CMK (cell line): Measurements from ENCODE around the gene NOLC1.
"Not testable (repeated sequence)": the region's sequence is repeated elsewhere in the genome, so short reads cannot be mapped to it uniquely, and the experiment has no call there.

ENCODE experiments used
- DNase-seq: peaks from one replicate; pipeline ENCODE4 v3.0.0-alpha.2; 2010; ENCODE audit warnings: low read depth

NOLC1 gene

GRCh38 chr10:102154466-102155116, 2.4 kb downstream of the NOLC1 start:
- no peak for DNase-seq

DNA sequence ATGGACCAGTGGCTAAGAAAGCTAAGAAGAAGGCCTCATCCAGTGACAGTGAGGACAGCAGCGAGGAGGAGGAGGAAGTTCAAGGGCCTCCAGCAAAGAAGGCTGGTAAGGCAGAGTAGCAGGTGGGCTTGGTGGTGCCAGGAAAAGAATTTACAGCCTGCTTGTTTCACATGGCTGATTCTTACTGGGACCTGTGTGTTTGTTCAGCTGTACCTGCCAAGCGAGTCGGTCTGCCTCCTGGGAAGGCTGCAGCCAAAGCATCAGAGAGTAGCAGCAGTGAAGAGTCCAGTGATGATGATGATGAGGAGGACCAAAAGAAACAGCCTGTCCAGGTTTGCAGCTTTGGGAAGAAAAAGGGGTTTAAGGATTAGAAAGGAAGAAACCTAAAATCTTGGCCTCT, 5.0 kb downstream of the NOLC1 start:
- no peak for DNase-seq

- no peak for DNase-seq
Measured at GRCh38 chr10:102159051-102159597, 6.9 kb downstream of the NOLC1 start.

DNA sequence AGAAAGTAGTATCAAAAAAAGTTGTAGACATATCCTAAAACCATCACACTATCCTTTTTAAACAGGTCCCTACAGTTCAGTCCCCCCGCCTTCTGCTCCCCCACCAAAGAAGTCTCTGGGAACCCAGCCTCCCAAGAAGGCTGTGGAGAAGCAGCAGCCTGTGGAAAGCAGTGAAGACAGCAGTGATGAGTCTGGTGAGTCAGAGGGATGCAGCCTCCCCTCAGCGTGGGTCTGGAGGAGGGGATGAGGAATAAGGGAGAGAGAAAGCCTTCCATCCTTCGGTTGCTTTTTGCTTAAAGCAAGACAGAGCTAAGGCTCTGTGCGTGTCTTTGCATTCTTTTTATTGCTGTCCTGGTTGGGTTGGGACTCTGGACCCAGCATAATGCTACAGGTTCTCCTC, 7.6 kb downstream of the NOLC1 start:
- DNase-seq, result no peak

DNA sequence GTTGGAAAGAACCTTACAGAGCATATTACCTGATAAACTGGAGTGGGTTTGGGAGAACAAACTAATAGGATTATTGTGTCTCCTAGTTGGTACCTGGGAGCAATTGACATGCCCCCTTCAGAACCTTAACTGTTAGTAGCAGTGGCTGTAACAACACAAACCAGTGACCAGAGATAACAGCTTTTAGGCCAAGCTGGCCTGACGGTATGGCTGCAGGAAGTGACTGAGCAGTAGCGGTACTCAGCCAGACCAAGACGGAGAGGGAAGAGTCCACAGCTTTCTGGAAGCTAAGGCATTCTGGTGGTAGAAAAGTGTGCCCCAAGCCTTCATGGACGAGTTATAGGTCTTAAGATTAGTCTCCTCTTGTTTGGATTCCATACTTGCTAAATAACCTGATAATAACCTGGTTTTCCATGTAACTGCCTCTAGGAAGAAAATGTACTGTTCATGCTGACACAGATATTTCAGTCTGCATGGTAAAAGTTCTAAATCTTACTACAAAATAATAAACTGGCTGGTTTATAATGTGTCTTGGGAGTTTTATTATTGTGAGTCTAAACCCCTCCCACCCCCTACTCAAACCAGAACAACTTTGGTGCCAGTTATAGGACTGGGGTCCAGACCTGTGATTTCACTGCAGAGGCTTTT, 11.3 kb downstream of the NOLC1 start:
- no peak for DNase-seq

DNA sequence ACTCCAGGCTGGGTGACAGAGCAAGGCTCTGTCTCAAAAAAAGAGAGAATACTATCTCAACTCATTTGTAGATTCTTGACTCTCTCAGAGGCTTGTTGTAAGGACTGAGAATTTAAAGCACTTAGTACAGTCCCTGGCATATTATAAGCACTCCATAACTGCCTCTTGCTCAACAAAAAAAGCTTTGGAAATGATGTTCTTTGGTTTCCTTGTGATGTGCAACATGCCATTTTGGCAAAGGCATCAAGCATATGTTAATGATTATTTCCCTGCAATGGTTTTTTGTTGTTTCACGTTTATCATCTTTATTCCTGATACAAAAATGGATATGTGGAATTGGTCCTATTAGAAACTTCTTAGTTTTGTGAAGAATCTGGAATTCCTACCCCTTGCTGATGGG, 15.7 kb downstream of the NOLC1 start:
- no peak for DNase-seq

DNA sequence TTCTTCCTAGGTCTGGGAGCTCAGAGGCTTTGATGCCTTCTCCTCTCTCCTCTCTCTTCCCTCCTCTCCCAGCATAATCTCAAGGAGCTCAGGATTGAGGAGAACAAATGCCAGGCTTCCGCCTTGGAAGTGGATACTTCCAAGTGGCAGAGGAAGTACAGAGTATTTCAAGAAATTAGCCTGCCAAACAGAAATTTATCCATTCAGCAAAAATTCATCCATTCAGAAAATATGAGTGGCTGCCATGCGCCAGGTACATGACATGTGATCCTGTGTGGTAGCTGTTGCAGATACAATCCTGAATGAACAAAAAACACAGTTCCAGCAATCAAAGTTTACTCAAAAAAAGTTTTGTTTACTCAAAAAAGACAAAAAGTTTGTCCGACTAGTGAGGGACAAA, 18.4 kb downstream of the NOLC1 start:
- DNase-seq, result no peak

DNA sequence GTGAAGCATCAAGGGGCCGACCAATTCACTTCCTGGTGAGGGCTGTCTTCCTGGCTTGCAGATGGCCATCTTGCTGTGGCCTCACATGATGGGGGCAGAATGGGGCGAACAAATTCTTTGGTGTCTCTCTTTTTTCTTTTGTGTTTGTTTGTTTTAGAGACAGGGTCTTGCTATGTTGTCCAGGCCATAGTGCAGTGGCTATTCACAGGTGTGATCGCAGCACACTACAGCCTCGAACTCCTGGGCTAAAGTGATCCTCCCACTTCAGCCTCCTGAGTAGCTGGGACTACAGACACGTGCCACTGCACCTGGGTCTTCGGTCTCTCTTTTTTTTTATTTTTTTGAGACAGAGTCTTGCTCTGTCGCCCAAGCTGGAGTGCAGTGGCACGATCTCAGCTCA, 20.1 kb downstream of the NOLC1 start:
- no peak for DNase-seq

- no peak for DNase-seq
Measured at GRCh38 chr10:102175415-102175814, 23.2 kb downstream of the NOLC1 start.

DNA sequence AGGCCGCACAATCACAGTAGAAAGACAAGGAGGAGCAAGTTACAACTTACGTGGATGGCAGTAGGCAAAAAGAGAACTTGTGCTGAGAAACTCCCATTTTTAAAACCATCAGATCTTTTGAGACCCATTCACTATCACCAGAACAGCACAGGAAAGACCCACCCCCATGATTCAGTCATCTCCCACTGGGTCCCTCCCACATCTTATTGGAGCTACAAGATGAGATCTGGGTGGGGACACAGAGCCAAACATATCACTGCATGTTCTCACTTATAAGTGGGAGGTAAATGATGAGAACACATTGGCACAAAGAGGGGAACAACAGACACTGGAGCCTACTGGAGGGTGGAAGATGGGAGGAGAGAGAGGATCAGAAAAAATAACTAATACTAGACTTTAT, 32.4 kb downstream of the NOLC1 start:
- no peak for DNase-seq

- no peak for DNase-seq
Measured at GRCh38 chr10:102185272-102185671, 33.1 kb downstream of the NOLC1 start.

DNA sequence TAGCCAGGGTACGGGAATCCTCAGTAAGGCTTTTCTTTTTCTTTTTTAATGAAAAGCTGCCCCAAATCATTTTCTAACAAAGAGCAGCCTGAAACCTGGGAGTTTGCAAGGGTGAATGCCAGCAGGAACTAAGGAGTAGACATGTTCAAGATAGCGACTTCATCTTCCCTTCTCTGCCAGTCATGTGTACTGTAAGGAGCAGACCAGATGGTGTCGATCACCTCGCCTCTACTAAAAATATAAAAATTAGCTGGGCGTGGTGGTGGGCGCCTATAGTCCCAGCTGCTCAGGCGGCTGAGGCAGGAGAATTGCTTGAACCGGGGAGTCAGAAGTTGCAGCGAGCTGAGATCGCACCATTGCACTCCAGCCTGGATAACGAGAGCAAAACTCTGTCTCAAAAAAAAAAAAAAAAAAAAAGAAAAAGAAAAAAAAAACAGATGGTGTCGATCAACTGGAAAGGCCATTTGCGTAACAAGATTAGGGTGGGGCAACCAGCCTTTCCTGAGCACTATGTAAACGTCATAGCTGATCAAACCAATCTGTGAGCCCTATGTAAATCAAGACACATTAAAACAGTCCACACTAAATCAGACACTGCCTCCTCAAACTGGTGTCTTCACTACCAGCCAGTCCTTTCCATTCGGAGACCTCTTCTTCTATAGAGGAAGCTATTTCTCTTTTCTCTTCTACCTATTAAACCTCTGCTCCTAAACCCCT, 33.8 kb downstream of the NOLC1 start:
- DNase-seq, result no peak

DNA sequence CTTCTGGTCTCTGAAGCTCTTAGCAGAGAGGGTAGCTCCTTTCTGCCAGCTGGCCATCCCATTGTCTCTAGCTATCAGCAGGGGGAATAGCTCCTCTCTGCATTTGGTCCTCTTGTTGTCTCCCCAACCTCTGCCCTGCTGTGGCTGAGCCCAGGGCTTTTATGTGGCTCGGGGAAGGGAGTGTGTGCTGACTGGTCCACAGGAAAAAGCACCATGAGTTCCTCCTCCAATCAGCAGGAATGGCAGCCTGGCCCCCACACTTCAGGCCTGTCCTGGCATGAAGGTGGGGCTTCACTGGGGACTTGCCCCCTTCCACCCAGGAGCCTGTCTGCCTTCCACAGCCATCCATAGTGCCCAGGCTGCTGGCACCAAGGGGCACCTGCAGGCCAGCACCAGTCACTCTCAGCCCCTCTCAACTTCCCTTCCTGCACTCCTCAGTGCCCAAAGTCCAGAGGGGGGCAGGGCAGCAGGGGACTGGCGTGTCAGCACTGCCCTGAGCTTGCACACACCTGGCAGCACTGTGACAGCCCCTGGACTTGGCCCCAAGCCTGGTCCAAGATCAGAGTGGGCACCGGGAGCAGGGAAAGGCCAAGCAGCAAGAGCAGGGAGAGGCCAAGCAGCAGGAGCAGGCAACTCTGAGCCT, 36.2 kb downstream of the NOLC1 start:
- DNase-seq, result no peak

GRCh38 chr10:102188941-102189898, 37.0 kb downstream of the NOLC1 start:
- not testable (repeated sequence) for DNase-seq

GRCh38 chr10:102191956-102192355, 39.8 kb downstream of the NOLC1 start:
- DNase-seq, result no peak

DNA sequence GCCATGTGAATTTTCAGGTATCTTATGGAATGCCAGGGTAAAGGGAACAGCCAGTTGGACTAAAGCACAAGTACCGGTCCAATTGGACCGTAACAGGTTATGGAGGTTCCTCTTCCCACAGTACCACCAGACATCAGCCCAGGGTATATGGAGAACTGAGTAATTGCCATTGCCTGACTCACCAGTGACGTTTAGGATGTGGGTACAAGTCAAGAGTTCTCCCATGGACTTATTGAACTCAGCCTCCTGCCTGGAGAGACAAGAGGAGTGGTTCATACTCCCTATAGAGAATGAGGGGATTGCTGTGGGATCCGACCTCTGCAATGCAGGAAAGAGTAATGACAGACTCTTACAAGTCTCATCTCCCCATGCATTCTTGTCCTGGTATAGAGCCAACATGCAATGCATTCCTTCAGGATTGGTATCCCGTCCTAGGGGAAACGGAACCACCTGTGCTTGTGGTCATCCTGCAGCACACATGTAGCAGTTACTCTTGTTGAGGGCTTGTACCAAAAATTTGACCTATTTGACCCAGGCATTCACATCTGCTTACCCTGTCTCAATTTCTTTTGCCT, 43.2 kb downstream of the NOLC1 start:
- no peak for DNase-seq

DNA sequence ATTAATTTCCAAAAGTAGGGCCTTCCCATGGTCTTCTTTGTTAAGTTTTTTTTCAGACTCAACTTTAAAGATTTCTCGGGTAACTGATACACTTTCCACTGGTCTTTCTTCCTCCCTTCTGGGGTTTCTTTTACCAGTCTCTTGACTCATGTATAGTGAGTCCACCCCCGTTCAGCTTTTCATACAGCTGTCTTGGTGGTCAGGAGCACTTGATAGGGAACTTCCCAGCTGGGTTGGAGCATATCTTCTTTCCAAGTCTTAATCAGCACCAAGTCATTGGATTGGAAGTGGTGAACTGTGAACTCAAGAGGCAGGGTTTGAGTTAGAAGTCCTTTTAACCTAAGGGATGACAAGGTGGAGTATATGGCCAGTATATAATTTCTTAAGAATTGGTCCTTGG, 44.7 kb downstream of the NOLC1 start:
- no peak for DNase-seq

- DNase-seq, result no peak
Measured at GRCh38 chr10:102198027-102198426, 45.8 kb downstream of the NOLC1 start.

GRCh38 chr10:102200751-102201640, 48.8 kb downstream of the NOLC1 start:
- DNase-seq, result no peak

- no peak for DNase-seq
Measured at GRCh38 chr10:102202386-102202785, 50.2 kb downstream of the NOLC1 start.
